OCI-LY7 (cell line): ENCODE results near the gene PLEKHH2. TPM values are rescaled to one million over a fixed set of nuclear protein-coding genes. Genes with fewer than 3 reads are reported as not detected.

Source experiments
- BruUV-seq: library from RNA; stranded (reverse); fragments of 400-500 nt; replicated peaks from 2 replicates; lab custom pipeline; 2021; lab: Mats Ljungman, UMichigan
- CTCF ChIA-PET: fragments of 300-600 bp; sonication (Branson Sonifier 250); formaldehyde crosslinking; loops from one replicate; lab custom pipeline; 2022; ENCODE audit warnings: antibody characterized with exemption; ENCODE audit not compliant: unreplicated experiment; lab: Charles Lee
- POLR2A ChIA-PET: fragments of 300-600 bp; sonication (Branson Sonifier 250); formaldehyde crosslinking; loops from one replicate; lab custom pipeline; 2022; ENCODE audit warnings: antibody characterized with exemption; lab: Charles Lee
- DNase-seq: peaks from one replicate; pipeline ENCODE4 v3.0.0-alpha.2; 2015; ENCODE audit warnings: low spot score
- H2AFZ ChIP-seq: fragments of 200-600 bp; sonication (generic), shearing (Covaris generic); 2 replicates; pipeline ENCODE4 v1.6.1; 2014; ENCODE audit warnings: mild to moderate bottlenecking, antibody characterized with exemption, low read length, moderate library complexity
- H3K27ac ChIP-seq: fragments of 200-600 bp; sonication (generic); 2 replicates; pipeline ENCODE4 v1.5.1; 2014; ENCODE audit warnings: mixed run types, low read depth, mild to moderate bottlenecking, moderate library complexity, low read length, inconsistent platforms; ENCODE audit not compliant: poor library complexity, severe bottlenecking
- H3K36me3 ChIP-seq: fragments of 200-600 bp; sonication (generic); 2 replicates; pipeline ENCODE4 v1.6.1; 2014; ENCODE audit warnings: mild to moderate bottlenecking, antibody characterized with exemption, low read length, moderate library complexity, mixed read lengths; ENCODE audit not compliant: insufficient read depth
- H3K4me1 ChIP-seq: fragments of 200-600 bp; sonication (generic); 2 replicates; pipeline ENCODE4 v1.5.1; 2014; ENCODE audit warnings: mild to moderate bottlenecking, low read length; ENCODE audit not compliant: insufficient read depth, poor library complexity, severe bottlenecking
- H3K4me2 ChIP-seq: fragments of 200-600 bp; sonication (generic); 2 replicates; pipeline ENCODE4 v1.6.1; 2014; ENCODE audit warnings: mild to moderate bottlenecking, low read length
- H3K4me3 ChIP-seq: fragments of 200-600 bp; sonication (generic); 2 replicates; pipeline ENCODE4 v1.5.1; 2014; ENCODE audit warnings: mild to moderate bottlenecking, low read depth, low read length; ENCODE audit not compliant: poor library complexity, severe bottlenecking
- H3K79me2 ChIP-seq: fragments of 200-600 bp; sonication (generic); 2 replicates; pipeline ENCODE4 v1.6.1; 2016; ENCODE audit warnings: low read depth, mild to moderate bottlenecking, low read length, moderate library complexity, mixed read lengths; ENCODE audit not compliant: insufficient read depth
- H3K9me2 ChIP-seq: fragments of 200-600 bp; sonication (generic); 2 replicates; pipeline ENCODE4 v1.6.1; 2016; ENCODE audit warnings: mild to moderate bottlenecking, low read length, mixed read lengths; ENCODE audit not compliant: insufficient read depth
- H3K9me3 ChIP-seq: fragments of 200-600 bp; sonication (generic); 2 replicates; pipeline ENCODE4 v1.6.1; 2014; ENCODE audit warnings: mild to moderate bottlenecking, mixed run types, low read length, mixed read lengths
- H4K20me1 ChIP-seq: fragments of 200-600 bp; sonication (generic); 2 replicates; pipeline ENCODE4 v1.6.1; 2014; ENCODE audit warnings: mild to moderate bottlenecking, antibody characterized with exemption, low read length, moderate library complexity, mixed read lengths; ENCODE audit not compliant: insufficient read depth
- CTCF ChIP-seq: fragments of 200-600 bp; sonication (generic); conservative IDR thresholded peaks from 2 replicates; pipeline ENCODE4 v1.5.1; 2014; ENCODE audit warnings: mild to moderate bottlenecking, antibody characterized with exemption, low read length, moderate library complexity, mixed read lengths
- EZH2phosphoT487 ChIP-seq: fragments of 200-600 bp; sonication (generic); IDR thresholded peaks from 2 replicates; pipeline ENCODE4 v1.6.1; 2018; ENCODE audit warnings: low read depth, borderline replicate concordance, mild to moderate bottlenecking, mixed run types, antibody characterized with exemption, low read length, moderate library complexity, mixed read lengths
- intact Hi-C: fragments of 100-400 bp; cut with micrococcal nuclease; formaldehyde crosslinking; loops from one replicate; pipeline ENCODE4 v1.10.0; 2022; ENCODE audit not compliant: unreplicated experiment
- total RNA-seq, 2 experiments: library from RNA; depleted of rRNA in 1 of 2; stranded (reverse); fragments of >200 nt in 1 of 2; shearing (Covaris generic) in 1 of 2; gene quantifications; 2 replicates each; pipeline ENCODE4 v1.2.3, GENCODE V29; 2014 to 2022

The PLEKHH2 gene
- total RNA-seq, 2 experiments from 2014 or later = 1.5 to 2.6 TPM

GRCh38 chr2:43803113-43803512 is 166.1 kb downstream of the PLEKHH2 start:
- H3K9me2 ChIP-seq = no peaks in the 10 kb centered on the region
- no peak overlapping the region for H3K4me3 ChIP-seq
- DNase-seq = no peak
- TF ChIP-seq CTCF = no peak
- TF ChIP-seq EZH2phosphoT487 = no peak
- intact Hi-C loops = no loop called here
- no peaks in the 10 kb centered on the region for H3K36me3 ChIP-seq
- H3K9me3 ChIP-seq = no peaks in the 10 kb centered on the region
- H3K27ac ChIP-seq = no peak overlapping the region
- H4K20me1 ChIP-seq = no peaks in the 10 kb centered on the region
- no peak overlapping the region for H3K4me2 ChIP-seq
- POLR2A ChIA-PET = no interaction called here
- H2AFZ ChIP-seq = no peak overlapping the region
- CTCF ChIA-PET = no interaction called here
- no peaks in the 10 kb centered on the region for H3K4me1 ChIP-seq
- no TSS peak for BruUV-seq
- no peaks in the 10 kb centered on the region for H3K79me2 ChIP-seq

DNA sequence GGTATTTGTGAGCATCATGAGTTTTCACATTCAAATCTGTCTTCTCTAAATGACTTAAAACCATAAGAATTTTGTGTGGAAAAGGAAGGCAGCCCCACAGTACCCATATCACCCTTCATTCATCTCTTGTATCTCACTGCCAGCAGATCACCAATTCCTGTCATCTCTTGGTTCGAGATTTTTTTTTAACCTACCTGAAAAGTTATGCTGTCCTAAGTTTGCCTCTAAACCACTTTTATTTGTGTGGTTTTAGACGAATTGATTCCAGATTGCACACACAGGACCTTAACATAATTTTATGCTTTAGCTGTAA is 169.6 kb downstream of the PLEKHH2 start:
- Histone ChIP-seq H3K4me3 (no peak overlapping the region), H3K79me2 (no peaks in the 10 kb centered on the region), H3K27ac (no peak overlapping the region), H3K9me3 (no peaks in the 10 kb centered on the region), H3K4me1 (no peaks in the 10 kb centered on the region), H3K4me2 (no peak overlapping the region), H2AFZ (no peak overlapping the region), H4K20me1 (no peaks in the 10 kb centered on the region), H3K9me2 (no peaks in the 10 kb centered on the region), H3K36me3 (no peaks in the 10 kb centered on the region)
- CTCF ChIA-PET = no interaction called here
- intact Hi-C loops = no loop called here
- POLR2A ChIA-PET = no interaction called here
- BruUV-seq = no TSS peak
- DNase-seq = no peak
- no peak for TF ChIP-seq EZH2phosphoT487
- no peak for TF ChIP-seq CTCF

GRCh38 chr2:43810452-43810851 is 173.4 kb downstream of the PLEKHH2 start:
- ChIA-PET POLR2A (no interaction called here), CTCF (no interaction called here)
- Histone ChIP-seq H3K9me3 (no peaks in the 10 kb centered on the region), H2AFZ (no peak overlapping the region), H3K4me3 (no peak overlapping the region), H4K20me1 (no peaks in the 10 kb centered on the region), H3K4me1 (no peaks in the 10 kb centered on the region), H3K4me2 (no peak overlapping the region), H3K36me3 (no peaks in the 10 kb centered on the region), H3K27ac (no peak overlapping the region), H3K79me2 (no peaks in the 10 kb centered on the region), H3K9me2 (no peaks in the 10 kb centered on the region)
- TF ChIP-seq CTCF = no peak
- TF ChIP-seq EZH2phosphoT487 = no peak
- intact Hi-C loops = no loop called here
- no TSS peak for BruUV-seq
- DNase-seq = no peak
